H9 (cell line): ENCODE data around the gene GPD1. TPM values are rescaled to one million over a fixed set of nuclear protein-coding genes. Genes with fewer than 3 reads are reported as not detected.

Experiments used
- DNase-seq: peaks from one replicate; pipeline ENCODE4 v3.0.0-alpha.2; 2017
- H2AFZ ChIP-seq: one replicate; pipeline ENCODE4 v1.6.1; 2013; ENCODE audit warnings: mild to moderate bottlenecking, low read length, control low read depth, moderate library complexity
- H2AK5ac ChIP-seq: 2 replicates; pipeline ENCODE4 v1.6.1; 2013; ENCODE audit warnings: low read length, control low read depth, mixed read lengths; ENCODE audit not compliant: insufficient read length
- H2BK120ac ChIP-seq: one replicate; pipeline ENCODE4 v1.6.1; 2013; ENCODE audit warnings: low read depth, mild to moderate bottlenecking, low read length, control low read depth, inconsistent platforms; ENCODE audit not compliant: poor library complexity, severe bottlenecking
- H2BK12ac ChIP-seq: 2 replicates; pipeline ENCODE4 v1.6.1; 2013; ENCODE audit warnings: low read length, control low read depth, mixed read lengths, low read depth; ENCODE audit not compliant: insufficient read length
- H2BK15ac ChIP-seq: 2 replicates; pipeline ENCODE4 v1.6.1; 2013; ENCODE audit warnings: low read depth, low read length, control low read depth
- H2BK20ac ChIP-seq: one replicate; pipeline ENCODE4 v1.6.1; 2013; ENCODE audit warnings: low read depth, mild to moderate bottlenecking, low read length, control low read depth, inconsistent platforms; ENCODE audit not compliant: poor library complexity, severe bottlenecking
- H2BK5ac ChIP-seq: 2 replicates; pipeline ENCODE4 v1.6.1; 2013; ENCODE audit warnings: low read length, control low read depth, mixed read lengths; ENCODE audit not compliant: insufficient read length
- H3K14ac ChIP-seq: 2 replicates; pipeline ENCODE4 v1.6.1; 2013; ENCODE audit warnings: low read length, control low read depth; ENCODE audit not compliant: insufficient read depth
- H3K18ac ChIP-seq: 2 replicates; pipeline ENCODE4 v1.6.1; 2013; ENCODE audit warnings: low read depth, mild to moderate bottlenecking, mixed read lengths, low read length, control low read depth; ENCODE audit not compliant: insufficient read length
- H3K23ac ChIP-seq: 2 replicates; pipeline ENCODE4 v1.6.1; 2013; ENCODE audit warnings: low read length, control low read depth, mixed read lengths, low read depth; ENCODE audit not compliant: insufficient read length
- H3K23me2 ChIP-seq: 2 replicates; pipeline ENCODE4 v1.6.1; 2013; ENCODE audit warnings: low read depth, mild to moderate bottlenecking, mixed read lengths, low read length, control low read depth; ENCODE audit not compliant: insufficient read length, poor library complexity, severe bottlenecking
- H3K27ac ChIP-seq: 2 replicates; pipeline ENCODE4 v1.5.1; 2013; ENCODE audit warnings: low read length, control low read depth, mixed read lengths, low read depth; ENCODE audit not compliant: insufficient read length
- H3K27me3 ChIP-seq: 2 replicates; pipeline ENCODE4 v1.6.1; 2013; ENCODE audit warnings: low read length, control low read depth, inconsistent platforms; ENCODE audit not compliant: insufficient read depth
- H3K4ac ChIP-seq: 2 replicates; pipeline ENCODE4 v1.6.1; 2013; ENCODE audit warnings: low read depth, mild to moderate bottlenecking, control low read depth, inconsistent platforms, low read length, moderate library complexity
- H3K4me1 ChIP-seq: 2 replicates; pipeline ENCODE4 v1.6.1; 2013; ENCODE audit warnings: low read length, control low read depth, inconsistent platforms; ENCODE audit not compliant: insufficient read depth
- H3K4me2 ChIP-seq: 2 replicates; pipeline ENCODE4 v1.6.1; 2013; ENCODE audit warnings: low read length, control low read depth, mixed read lengths; ENCODE audit not compliant: insufficient read length, insufficient read depth
- H3K56ac ChIP-seq: 2 replicates; pipeline ENCODE4 v1.6.1; 2013; ENCODE audit warnings: low read depth, mild to moderate bottlenecking, mixed read lengths, low read length, control low read depth; ENCODE audit not compliant: insufficient read length
- H3K79me1 ChIP-seq: 2 replicates; pipeline ENCODE4 v1.6.1; 2013; ENCODE audit warnings: low read depth, mild to moderate bottlenecking, moderate library complexity, low read length, control low read depth, inconsistent platforms; ENCODE audit not compliant: insufficient read depth, poor library complexity, severe bottlenecking
- H3K79me2 ChIP-seq: 2 replicates; pipeline ENCODE4 v1.6.1; 2013; ENCODE audit warnings: low read length, control low read depth, inconsistent platforms; ENCODE audit not compliant: insufficient read depth
- H3K9ac ChIP-seq: 2 replicates; pipeline ENCODE4 v1.6.1; 2013; ENCODE audit warnings: low read length, control low read depth, mixed read lengths; ENCODE audit not compliant: insufficient read length; ENCODE audit errors: extremely low read depth
- H3K9me3 ChIP-seq: one replicate; pipeline ENCODE4 v1.6.1; 2013; ENCODE audit warnings: low read depth, low read length, inconsistent platforms; ENCODE audit not compliant: control insufficient read depth
- H3T11ph ChIP-seq: one replicate; pipeline ENCODE4 v1.6.1; 2013; ENCODE audit warnings: mild to moderate bottlenecking, low read length, control low read depth, inconsistent platforms
- H4K20me1 ChIP-seq: one replicate; pipeline ENCODE4 v1.6.1; 2013; ENCODE audit not compliant: control insufficient read depth, insufficient read length, insufficient read depth
- H4K5ac ChIP-seq: 2 replicates; pipeline ENCODE4 v1.6.1; 2013; ENCODE audit warnings: low read depth, mild to moderate bottlenecking, mixed read lengths, low read length, control low read depth; ENCODE audit not compliant: insufficient read length
- H4K8ac ChIP-seq: replicated peaks from 2 replicates; pipeline ENCODE4 v1.6.1; 2013; ENCODE audit warnings: low read length, control low read depth, mixed read lengths, low read depth; ENCODE audit not compliant: insufficient read length
- H4K91ac ChIP-seq: 2 replicates; pipeline ENCODE4 v1.6.1; 2013; ENCODE audit warnings: low read depth, mild to moderate bottlenecking, moderate library complexity, mixed read lengths, low read length, control low read depth; ENCODE audit not compliant: insufficient read length
- H3K27ac Mint-ChIP-seq, 3 experiments: 2 replicates in 2 of 3; 3 replicates in 1 of 3; pipeline ENCODE4 v1.8.0; 2020 to 2021; ENCODE audit warnings: mixed read lengths in 3 of 3, mild to moderate bottlenecking in 1 of 3, moderate library complexity in 1 of 3
- H3K27me3 Mint-ChIP-seq: 2 replicates; pipeline ENCODE4 v1.8.0; 2021; ENCODE audit warnings: low read depth, mild to moderate bottlenecking, moderate library complexity, mixed read lengths
- H3K36me3 Mint-ChIP-seq, 3 experiments: 2 replicates in 2 of 3; 3 replicates in 1 of 3; pipeline ENCODE4 v1.8.0; 2020 to 2021; ENCODE audit warnings: low read depth in 3 of 3, mixed read lengths in 3 of 3; ENCODE audit not compliant: insufficient read depth in 1 of 3
- H3K4me1 Mint-ChIP-seq, 2 experiments: 2 replicates each; pipeline ENCODE4 v1.8.0; 2020; ENCODE audit warnings: mixed read lengths in 2 of 2
- H3K4me3 Mint-ChIP-seq, 2 experiments: 2 replicates in 1 of 2; 3 replicates in 1 of 2; pipeline ENCODE4 v1.8.0; 2020 to 2021; ENCODE audit warnings: mild to moderate bottlenecking in 2 of 2, mixed read lengths in 2 of 2, moderate library complexity in 1 of 2
- H3K9me3 Mint-ChIP-seq, 2 experiments: 2 replicates in 1 of 2; 3 replicates in 1 of 2; pipeline ENCODE4 v1.8.0; 2020; ENCODE audit warnings: mild to moderate bottlenecking in 2 of 2, mixed read lengths in 2 of 2, moderate library complexity in 1 of 2
- WGBS: extraction: QIAGEN DNeasy Blood & Tissue Kit; methylation state at CpG from one replicate; pipeline ENCODE4 v1.1.7; 2013; ENCODE audit warnings: missing lambda C conversion rate, low lambda C conversion rate, mixed read lengths; ENCODE audit not compliant: insufficient read length; ENCODE audit errors: extremely low coverage; 5-methylcytosine and 5-hydroxymethylcytosine counted together
- total RNA-seq: library from RNA; stranded (reverse); gene quantifications from 2 replicates; pipeline ENCODE4 v1.2.1, GENCODE V29; 2021
- TF ChIP-seq, protein P1 (sequence below): fragments of 200-600 bp; sonication (generic); conservative IDR thresholded peaks from 3 replicates; pipeline ENCODE4 v1.8.0; 2021; ENCODE audit warnings: antibody characterized with exemption, mild to moderate bottlenecking

GPD1 gene
- total RNA-seq, 1 experiment from 2014 or later: 0.70 TPM

DNA sequence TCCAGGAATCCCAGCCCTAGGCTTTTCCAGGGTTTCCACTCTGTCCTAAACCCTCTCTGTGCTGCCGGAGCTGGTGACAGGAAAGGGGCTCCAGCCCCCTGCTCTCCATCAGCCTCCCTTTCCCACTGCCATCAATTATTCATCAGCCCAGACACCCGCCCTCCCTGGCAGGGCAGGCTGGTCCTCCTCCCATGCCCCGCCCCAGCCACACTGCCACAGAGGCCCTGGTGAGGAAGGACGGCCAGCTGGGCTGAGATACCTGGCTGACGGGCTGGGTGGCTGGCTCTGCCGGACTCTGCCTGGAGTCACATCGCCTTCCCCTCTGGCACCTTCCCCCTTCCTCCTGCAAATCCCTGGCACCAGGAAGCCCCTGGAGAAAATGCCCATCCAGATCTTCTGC lies 30.6 kb upstream of the GPD1 start:
- Mint-ChIP-seq H3K9me3 (no peaks in the 10 kb centered on the region), H3K27ac (no peak overlapping the region)

More for the DNA sequence above, 30.6 kb upstream of the GPD1 start:
- Histone ChIP-seq H3K9me3 (no peaks in the 10 kb centered on the region), H3K79me1 (no peaks in the 10 kb centered on the region), H2BK20ac (no peak overlapping the region), H3K23ac (no peak overlapping the region), H3K4me2 (no peak overlapping the region), H4K5ac (no peak overlapping the region), H3K4ac (no peak overlapping the region), H3K18ac (no peak overlapping the region), H3K56ac (no peak overlapping the region), H4K8ac (no peak overlapping the region), H2BK12ac (no peak overlapping the region), H3K27me3 (no peaks in the 10 kb centered on the region), H3K79me2 (no peaks in the 10 kb centered on the region), H4K20me1 (no peaks in the 10 kb centered on the region), H2AFZ (no peak overlapping the region), H3K9ac (no peak overlapping the region), H3T11ph (no peak overlapping the region), H3K4me1 (no peaks in the 10 kb centered on the region), H2BK120ac (no peak overlapping the region), H2AK5ac (no peak overlapping the region), H2BK5ac (no peak overlapping the region), H3K14ac (no peak overlapping the region), H2BK15ac (no peak overlapping the region), H3K27ac (no peak overlapping the region), H3K23me2 (no peaks in the 10 kb centered on the region), H4K91ac (no peak overlapping the region)
- TF ChIP-seq, protein P1, sequence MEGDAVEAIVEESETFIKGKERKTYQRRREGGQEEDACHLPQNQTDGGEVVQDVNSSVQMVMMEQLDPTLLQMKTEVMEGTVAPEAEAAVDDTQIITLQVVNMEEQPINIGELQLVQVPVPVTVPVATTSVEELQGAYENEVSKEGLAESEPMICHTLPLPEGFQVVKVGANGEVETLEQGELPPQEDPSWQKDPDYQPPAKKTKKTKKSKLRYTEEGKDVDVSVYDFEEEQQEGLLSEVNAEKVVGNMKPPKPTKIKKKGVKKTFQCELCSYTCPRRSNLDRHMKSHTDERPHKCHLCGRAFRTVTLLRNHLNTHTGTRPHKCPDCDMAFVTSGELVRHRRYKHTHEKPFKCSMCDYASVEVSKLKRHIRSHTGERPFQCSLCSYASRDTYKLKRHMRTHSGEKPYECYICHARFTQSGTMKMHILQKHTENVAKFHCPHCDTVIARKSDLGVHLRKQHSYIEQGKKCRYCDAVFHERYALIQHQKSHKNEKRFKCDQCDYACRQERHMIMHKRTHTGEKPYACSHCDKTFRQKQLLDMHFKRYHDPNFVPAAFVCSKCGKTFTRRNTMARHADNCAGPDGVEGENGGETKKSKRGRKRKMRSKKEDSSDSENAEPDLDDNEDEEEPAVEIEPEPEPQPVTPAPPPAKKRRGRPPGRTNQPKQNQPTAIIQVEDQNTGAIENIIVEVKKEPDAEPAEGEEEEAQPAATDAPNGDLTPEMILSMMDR: no peak
- no peaks in the 10 kb centered on the region; a peak in 1 of 7 replicates for H3K36me3 Mint-ChIP-seq
- peaks cover 2% of the 10 kb centered on the region; the same call in 1 of the 2 replicates for H3K27me3 Mint-ChIP-seq
- no CpG with 5 or more reads among the region's 7 CpGs for WGBS
- peaks cover 26 to 36% of the 10 kb centered on the region in 2 experiments for H3K4me1 Mint-ChIP-seq
- DNase-seq: no peak
- H3K4me3 Mint-ChIP-seq: no peak overlapping the region
